GM23338 (cell line): Measurements from ENCODE around the gene RBM11. TPM values are rescaled to one million over a fixed set of nuclear protein-coding genes. Genes with fewer than 3 reads are reported as not detected.

ENCODE experiments used
- ATAC-seq: fragments of 200-7000 bp; cut with Tn5 transposase; 3 replicates; pipeline ENCODE4 v1.9.1; 2020
- DNase-seq: peaks from one replicate; pipeline ENCODE4 v3.0.0-alpha.2; 2015; ENCODE audit warnings: low spot score
- H2AFZ ChIP-seq: fragments of 200-600 bp; sonication (generic); 2 replicates; pipeline ENCODE4 v1.8.0; 2016; ENCODE audit warnings: antibody characterized with exemption, mild to moderate bottlenecking, moderate library complexity
- H3F3A ChIP-seq: fragments of 200-600 bp; sonication (generic); replicated peaks from 2 replicates; pipeline ENCODE4 v1.8.0; 2017; ENCODE audit warnings: antibody characterized with exemption, mixed run types, low read depth
- H3K27ac ChIP-seq: fragments of 200-600 bp; sonication (generic); 2 replicates; pipeline ENCODE4 v1.6.1; 2016; ENCODE audit warnings: low read depth
- H3K27me3 ChIP-seq: fragments of 200-600 bp; sonication (generic); 2 replicates; pipeline ENCODE4 v1.8.0; 2016; ENCODE audit warnings: mild to moderate bottlenecking, mixed run types, moderate library complexity; ENCODE audit not compliant: insufficient read depth
- H3K36me3 ChIP-seq: fragments of 200-600 bp; sonication (generic); 2 replicates; pipeline ENCODE4 v1.8.0; 2016; ENCODE audit warnings: mild to moderate bottlenecking; ENCODE audit not compliant: insufficient read depth
- H3K4me1 ChIP-seq: fragments of 200-600 bp; sonication (generic); 2 replicates; pipeline ENCODE4 v1.8.0; 2016; ENCODE audit warnings: mild to moderate bottlenecking, moderate library complexity; ENCODE audit not compliant: insufficient read depth
- H3K4me2 ChIP-seq: fragments of 200-600 bp; sonication (generic); 2 replicates; pipeline ENCODE4 v1.7.1; 2017; ENCODE audit warnings: mixed run types
- H3K4me3 ChIP-seq: fragments of 200-600 bp; sonication (generic); 2 replicates; pipeline ENCODE4 v1.6.1; 2016; ENCODE audit warnings: mixed run types
- H3K79me2 ChIP-seq: fragments of 200-600 bp; sonication (generic); replicated peaks from 2 replicates; pipeline ENCODE4 v1.8.0; 2017; ENCODE audit warnings: mild to moderate bottlenecking; ENCODE audit not compliant: insufficient read depth
- H3K9me2 ChIP-seq: fragments of 200-600 bp; sonication (generic); 2 replicates; pipeline ENCODE4 v1.8.0; 2017; ENCODE audit not compliant: insufficient read depth
- H4K20me1 ChIP-seq: fragments of 200-600 bp; sonication (generic); replicated peaks from 2 replicates; pipeline ENCODE4 v1.8.0; 2017; ENCODE audit warnings: mild to moderate bottlenecking; ENCODE audit not compliant: insufficient read depth
- H3K27ac Mint-ChIP-seq: 2 replicates; pipeline ENCODE4 v1.8.0; 2020; ENCODE audit warnings: inconsistent platforms, mild to moderate bottlenecking, moderate library complexity, mixed read lengths
- H3K27me3 Mint-ChIP-seq: 3 replicates; pipeline ENCODE4 v1.8.0; 2022; ENCODE audit warnings: low read depth, mild to moderate bottlenecking, moderate library complexity, mixed read lengths, inconsistent platforms; ENCODE audit not compliant: insufficient read depth, poor library complexity
- H3K36me3 Mint-ChIP-seq: 3 replicates; pipeline ENCODE4 v1.8.0; 2021; ENCODE audit warnings: low read depth, mild to moderate bottlenecking, inconsistent platforms, moderate library complexity, mixed read lengths
- H3K4me1 Mint-ChIP-seq: 3 replicates; pipeline ENCODE4 v1.8.0; 2020; ENCODE audit warnings: mild to moderate bottlenecking, inconsistent platforms, mixed read lengths
- H3K4me3 Mint-ChIP-seq: 3 replicates; pipeline ENCODE4 v1.8.0; 2021; ENCODE audit warnings: moderate library complexity, mild to moderate bottlenecking, inconsistent platforms, mixed read lengths
- H3K9me3 Mint-ChIP-seq: 3 replicates; pipeline ENCODE4 v1.8.0; 2020; ENCODE audit warnings: moderate library complexity, mild to moderate bottlenecking, inconsistent platforms, mixed read lengths
- CREB1 ChIP-seq: fragments of 250-450 bp; sonication (Bioruptor Pico); IDR thresholded peaks from 2 replicates; pipeline ENCODE4 v1.5.0; 2020; ENCODE audit warnings: low read depth, mild to moderate bottlenecking, moderate library complexity
- EZH2 ChIP-seq: fragments of 200-600 bp; sonication (generic); IDR thresholded peaks from one replicate; pipeline ENCODE4 v1.8.0; 2017; ENCODE audit warnings: antibody characterized with exemption, mild to moderate bottlenecking, low read depth; ENCODE audit not compliant: unreplicated experiment
- EZH2phosphoT487 ChIP-seq: fragments of 200-600 bp; sonication (generic); IDR thresholded peaks from one replicate; pipeline ENCODE4 v1.8.1; 2018; ENCODE audit warnings: antibody characterized with exemption; ENCODE audit not compliant: unreplicated experiment
- JUNB ChIP-seq: IDR thresholded peaks from one replicate; pipeline ENCODE4 v1.6.1; 2016; ENCODE audit warnings: antibody characterized with exemption; ENCODE audit not compliant: unreplicated experiment
- NANOG ChIP-seq: IDR thresholded peaks from 2 replicates; pipeline ENCODE4 v1.6.1; 2016; ENCODE audit warnings: antibody characterized with exemption, borderline replicate concordance
- POLR2AphosphoS5 ChIP-seq: IDR thresholded peaks from 2 replicates; pipeline ENCODE4 v1.6.1; 2016; ENCODE audit warnings: antibody characterized with exemption, low read depth
- STAT1 ChIP-seq: IDR thresholded peaks from one replicate; pipeline ENCODE4 v1.6.1; 2016; ENCODE audit warnings: antibody characterized with exemption; ENCODE audit not compliant: unreplicated experiment
- ZNF114 ChIP-seq: fragments of 250-450 bp; sonication (Bioruptor Pico); IDR thresholded peaks from 2 replicates; pipeline ENCODE4 v1.5.0; 2020; ENCODE audit warnings: mild to moderate bottlenecking, moderate library complexity
- ZNF331 ChIP-seq: fragments of 250-450 bp; sonication (Bioruptor Pico); IDR thresholded peaks from 2 replicates; pipeline ENCODE4 v1.5.0; 2020; ENCODE audit warnings: low read depth, mild to moderate bottlenecking, moderate library complexity
- polyA plus RNA-seq: library from polyadenylated mRNA; unstranded; fragments of >200 nt; fragmentation: Nextera tagmentation; extraction: Ambion mirVana; gene quantifications from 2 replicates; pipeline ENCODE4 v1.2.1, GENCODE V29; 2016
- total RNA-seq: library from RNA; depleted of rRNA; stranded (reverse); fragments of >200 nt; shearing (Covaris generic); gene quantifications from 2 replicates; pipeline ENCODE4 v1.2.3, GENCODE V29; 2014
- TF ChIP-seq, protein P1 (sequence below), 2 experiments: fragments of 200-600 bp in 1 of 2; sonication (generic) in 1 of 2; conservative IDR thresholded peaks; 2 replicates each; pipeline versions ENCODE4 v1.5.1 to v1.6.1; 2016 to 2017; ENCODE audit warnings: antibody characterized with exemption in 2 of 2, low read depth in 2 of 2, mild to moderate bottlenecking in 2 of 2, moderate library complexity in 1 of 2
- TF ChIP-seq, protein P2 (sequence below): IDR thresholded peaks from 2 replicates; pipeline ENCODE4 v1.6.1; 2016; ENCODE audit warnings: antibody characterized with exemption
- TF ChIP-seq, protein P3 (sequence below): IDR thresholded peaks from one replicate; pipeline ENCODE4 v1.6.1; 2018; ENCODE audit warnings: antibody characterized with exemption; ENCODE audit not compliant: unreplicated experiment
- TF ChIP-seq, protein P4 (sequence below): fragments of 250-450 bp; sonication (Bioruptor Pico); IDR thresholded peaks from 2 replicates; pipeline ENCODE4 v1.5.0; 2020; ENCODE audit warnings: mild to moderate bottlenecking, moderate library complexity

RBM11 gene
- total and polyA plus RNA-seq, 2 experiments from 2014 or later = 6.3 to 8.3 TPM

DNA sequence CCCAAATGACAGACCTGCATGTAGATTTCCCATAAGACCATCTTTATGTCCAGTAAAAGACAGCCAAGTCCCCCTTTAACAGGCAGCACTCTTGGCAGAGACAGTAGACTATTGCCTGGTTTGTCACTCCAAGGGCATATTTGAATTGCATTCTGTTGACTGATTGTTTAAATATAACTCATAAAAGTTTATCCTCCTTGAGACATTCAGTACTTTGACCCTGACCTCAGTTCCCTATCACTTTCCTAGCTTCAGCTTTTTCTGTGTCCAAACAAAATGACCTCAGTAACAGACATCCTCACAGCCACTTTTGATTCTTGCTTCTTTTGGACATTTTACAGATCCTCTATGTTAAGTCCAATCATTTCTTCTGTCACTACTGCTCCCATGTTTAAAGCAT is 51.1 kb downstream of the RBM11 start:
- H4K20me1 ChIP-seq = no peaks in the 10 kb centered on the region
- no peak overlapping the region for H3K27ac ChIP-seq
- Mint-ChIP-seq H3K36me3 (no peaks in the 10 kb centered on the region), H3K9me3 (no peaks in the 10 kb centered on the region), H3K27ac (no peak overlapping the region), H3K27me3 (no peaks in the 10 kb centered on the region), H3K4me3 (no peak overlapping the region), H3K4me1 (no peaks in the 10 kb centered on the region)
- no peaks in the 10 kb centered on the region for H3K9me2 ChIP-seq
- H2AFZ ChIP-seq = no peak overlapping the region
- DNase-seq = no peak
- H3K79me2 ChIP-seq = no peaks in the 10 kb centered on the region
- no peak for ATAC-seq
- TF ChIP-seq STAT1 (no peak), POLR2AphosphoS5 (no peak), ZNF114 (CRISPR knock-in tag) (no peak), ZNF331 (CRISPR knock-in tag) (no peak), EZH2 (no peak), NANOG (no peak), CREB1 (CRISPR knock-in tag) (no peak), EZH2phosphoT487 (no peak), JUNB (no peak)
- TF ChIP-seq, protein P1, sequence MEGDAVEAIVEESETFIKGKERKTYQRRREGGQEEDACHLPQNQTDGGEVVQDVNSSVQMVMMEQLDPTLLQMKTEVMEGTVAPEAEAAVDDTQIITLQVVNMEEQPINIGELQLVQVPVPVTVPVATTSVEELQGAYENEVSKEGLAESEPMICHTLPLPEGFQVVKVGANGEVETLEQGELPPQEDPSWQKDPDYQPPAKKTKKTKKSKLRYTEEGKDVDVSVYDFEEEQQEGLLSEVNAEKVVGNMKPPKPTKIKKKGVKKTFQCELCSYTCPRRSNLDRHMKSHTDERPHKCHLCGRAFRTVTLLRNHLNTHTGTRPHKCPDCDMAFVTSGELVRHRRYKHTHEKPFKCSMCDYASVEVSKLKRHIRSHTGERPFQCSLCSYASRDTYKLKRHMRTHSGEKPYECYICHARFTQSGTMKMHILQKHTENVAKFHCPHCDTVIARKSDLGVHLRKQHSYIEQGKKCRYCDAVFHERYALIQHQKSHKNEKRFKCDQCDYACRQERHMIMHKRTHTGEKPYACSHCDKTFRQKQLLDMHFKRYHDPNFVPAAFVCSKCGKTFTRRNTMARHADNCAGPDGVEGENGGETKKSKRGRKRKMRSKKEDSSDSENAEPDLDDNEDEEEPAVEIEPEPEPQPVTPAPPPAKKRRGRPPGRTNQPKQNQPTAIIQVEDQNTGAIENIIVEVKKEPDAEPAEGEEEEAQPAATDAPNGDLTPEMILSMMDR (conservative IDR thresholded peaks at IDR 0.05; ENCODE audit: low read depth in 2 of 2) = no peak
- TF ChIP-seq, protein P2, sequence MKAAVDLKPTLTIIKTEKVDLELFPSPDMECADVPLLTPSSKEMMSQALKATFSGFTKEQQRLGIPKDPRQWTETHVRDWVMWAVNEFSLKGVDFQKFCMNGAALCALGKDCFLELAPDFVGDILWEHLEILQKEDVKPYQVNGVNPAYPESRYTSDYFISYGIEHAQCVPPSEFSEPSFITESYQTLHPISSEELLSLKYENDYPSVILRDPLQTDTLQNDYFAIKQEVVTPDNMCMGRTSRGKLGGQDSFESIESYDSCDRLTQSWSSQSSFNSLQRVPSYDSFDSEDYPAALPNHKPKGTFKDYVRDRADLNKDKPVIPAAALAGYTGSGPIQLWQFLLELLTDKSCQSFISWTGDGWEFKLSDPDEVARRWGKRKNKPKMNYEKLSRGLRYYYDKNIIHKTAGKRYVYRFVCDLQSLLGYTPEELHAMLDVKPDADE = no peak
- TF ChIP-seq, protein P3, sequence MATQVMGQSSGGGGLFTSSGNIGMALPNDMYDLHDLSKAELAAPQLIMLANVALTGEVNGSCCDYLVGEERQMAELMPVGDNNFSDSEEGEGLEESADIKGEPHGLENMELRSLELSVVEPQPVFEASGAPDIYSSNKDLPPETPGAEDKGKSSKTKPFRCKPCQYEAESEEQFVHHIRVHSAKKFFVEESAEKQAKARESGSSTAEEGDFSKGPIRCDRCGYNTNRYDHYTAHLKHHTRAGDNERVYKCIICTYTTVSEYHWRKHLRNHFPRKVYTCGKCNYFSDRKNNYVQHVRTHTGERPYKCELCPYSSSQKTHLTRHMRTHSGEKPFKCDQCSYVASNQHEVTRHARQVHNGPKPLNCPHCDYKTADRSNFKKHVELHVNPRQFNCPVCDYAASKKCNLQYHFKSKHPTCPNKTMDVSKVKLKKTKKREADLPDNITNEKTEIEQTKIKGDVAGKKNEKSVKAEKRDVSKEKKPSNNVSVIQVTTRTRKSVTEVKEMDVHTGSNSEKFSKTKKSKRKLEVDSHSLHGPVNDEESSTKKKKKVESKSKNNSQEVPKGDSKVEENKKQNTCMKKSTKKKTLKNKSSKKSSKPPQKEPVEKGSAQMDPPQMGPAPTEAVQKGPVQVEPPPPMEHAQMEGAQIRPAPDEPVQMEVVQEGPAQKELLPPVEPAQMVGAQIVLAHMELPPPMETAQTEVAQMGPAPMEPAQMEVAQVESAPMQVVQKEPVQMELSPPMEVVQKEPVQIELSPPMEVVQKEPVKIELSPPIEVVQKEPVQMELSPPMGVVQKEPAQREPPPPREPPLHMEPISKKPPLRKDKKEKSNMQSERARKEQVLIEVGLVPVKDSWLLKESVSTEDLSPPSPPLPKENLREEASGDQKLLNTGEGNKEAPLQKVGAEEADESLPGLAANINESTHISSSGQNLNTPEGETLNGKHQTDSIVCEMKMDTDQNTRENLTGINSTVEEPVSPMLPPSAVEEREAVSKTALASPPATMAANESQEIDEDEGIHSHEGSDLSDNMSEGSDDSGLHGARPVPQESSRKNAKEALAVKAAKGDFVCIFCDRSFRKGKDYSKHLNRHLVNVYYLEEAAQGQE = no peak
- TF ChIP-seq, protein P4, sequence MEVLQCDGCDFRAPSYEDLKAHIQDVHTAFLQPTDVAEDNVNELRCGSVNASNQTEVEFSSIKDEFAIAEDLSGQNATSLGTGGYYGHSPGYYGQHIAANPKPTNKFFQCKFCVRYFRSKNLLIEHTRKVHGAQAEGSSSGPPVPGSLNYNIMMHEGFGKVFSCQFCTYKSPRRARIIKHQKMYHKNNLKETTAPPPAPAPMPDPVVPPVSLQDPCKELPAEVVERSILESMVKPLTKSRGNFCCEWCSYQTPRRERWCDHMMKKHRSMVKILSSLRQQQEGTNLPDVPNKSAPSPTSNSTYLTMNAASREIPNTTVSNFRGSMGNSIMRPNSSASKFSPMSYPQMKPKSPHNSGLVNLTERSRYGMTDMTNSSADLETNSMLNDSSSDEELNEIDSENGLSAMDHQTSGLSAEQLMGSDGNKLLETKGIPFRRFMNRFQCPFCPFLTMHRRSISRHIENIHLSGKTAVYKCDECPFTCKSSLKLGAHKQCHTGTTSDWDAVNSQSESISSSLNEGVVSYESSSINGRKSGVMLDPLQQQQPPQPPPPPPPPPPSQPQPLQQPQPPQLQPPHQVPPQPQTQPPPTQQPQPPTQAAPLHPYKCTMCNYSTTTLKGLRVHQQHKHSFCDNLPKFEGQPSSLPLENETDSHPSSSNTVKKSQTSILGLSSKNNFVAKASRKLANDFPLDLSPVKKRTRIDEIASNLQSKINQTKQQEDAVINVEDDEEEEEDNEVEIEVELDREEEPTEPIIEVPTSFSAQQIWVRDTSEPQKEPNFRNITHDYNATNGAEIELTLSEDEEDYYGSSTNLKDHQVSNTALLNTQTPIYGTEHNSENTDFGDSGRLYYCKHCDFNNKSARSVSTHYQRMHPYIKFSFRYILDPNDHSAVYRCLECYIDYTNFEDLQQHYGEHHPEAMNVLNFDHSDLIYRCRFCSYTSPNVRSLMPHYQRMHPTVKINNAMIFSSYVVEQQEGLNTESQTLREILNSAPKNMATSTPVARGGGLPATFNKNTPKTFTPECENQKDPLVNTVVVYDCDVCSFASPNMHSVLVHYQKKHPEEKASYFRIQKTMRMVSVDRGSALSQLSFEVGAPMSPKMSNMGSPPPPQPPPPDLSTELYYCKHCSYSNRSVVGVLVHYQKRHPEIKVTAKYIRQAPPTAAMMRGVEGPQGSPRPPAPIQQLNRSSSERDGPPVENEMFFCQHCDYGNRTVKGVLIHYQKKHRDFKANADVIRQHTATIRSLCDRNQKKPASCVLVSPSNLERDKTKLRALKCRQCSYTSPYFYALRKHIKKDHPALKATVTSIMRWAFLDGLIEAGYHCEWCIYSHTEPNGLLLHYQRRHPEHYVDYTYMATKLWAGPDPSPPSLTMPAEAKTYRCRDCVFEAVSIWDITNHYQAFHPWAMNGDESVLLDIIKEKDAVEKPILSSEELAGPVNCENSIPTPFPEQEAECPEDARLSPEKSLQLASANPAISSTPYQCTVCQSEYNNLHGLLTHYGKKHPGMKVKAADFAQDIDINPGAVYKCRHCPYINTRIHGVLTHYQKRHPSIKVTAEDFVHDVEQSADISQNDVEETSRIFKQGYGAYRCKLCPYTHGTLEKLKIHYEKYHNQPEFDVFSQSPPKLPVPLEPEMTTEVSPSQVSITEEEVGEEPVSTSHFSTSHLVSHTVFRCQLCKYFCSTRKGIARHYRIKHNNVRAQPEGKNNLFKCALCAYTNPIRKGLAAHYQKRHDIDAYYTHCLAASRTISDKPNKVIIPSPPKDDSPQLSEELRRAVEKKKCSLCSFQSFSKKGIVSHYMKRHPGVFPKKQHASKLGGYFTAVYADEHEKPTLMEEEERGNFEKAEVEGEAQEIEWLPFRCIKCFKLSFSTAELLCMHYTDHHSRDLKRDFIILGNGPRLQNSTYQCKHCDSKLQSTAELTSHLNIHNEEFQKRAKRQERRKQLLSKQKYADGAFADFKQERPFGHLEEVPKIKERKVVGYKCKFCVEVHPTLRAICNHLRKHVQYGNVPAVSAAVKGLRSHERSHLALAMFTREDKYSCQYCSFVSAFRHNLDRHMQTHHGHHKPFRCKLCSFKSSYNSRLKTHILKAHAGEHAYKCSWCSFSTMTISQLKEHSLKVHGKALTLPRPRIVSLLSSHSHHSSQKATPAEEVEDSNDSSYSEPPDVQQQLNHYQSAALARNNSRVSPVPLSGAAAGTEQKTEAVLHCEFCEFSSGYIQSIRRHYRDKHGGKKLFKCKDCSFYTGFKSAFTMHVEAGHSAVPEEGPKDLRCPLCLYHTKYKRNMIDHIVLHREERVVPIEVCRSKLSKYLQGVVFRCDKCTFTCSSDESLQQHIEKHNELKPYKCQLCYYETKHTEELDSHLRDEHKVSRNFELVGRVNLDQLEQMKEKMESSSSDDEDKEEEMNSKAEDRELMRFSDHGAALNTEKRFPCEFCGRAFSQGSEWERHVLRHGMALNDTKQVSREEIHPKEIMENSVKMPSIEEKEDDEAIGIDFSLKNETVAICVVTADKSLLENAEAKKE (CRISPR knock-in tag) = no peak
- H3K4me3 ChIP-seq = no peak overlapping the region
- H3F3A ChIP-seq = no peaks in the 10 kb centered on the region
- H3K4me2 ChIP-seq = no peak overlapping the region
- H3K4me1 ChIP-seq = no peaks in the 10 kb centered on the region
- no peaks in the 10 kb centered on the region for H3K36me3 ChIP-seq
- H3K27me3 ChIP-seq = no peaks in the 10 kb centered on the region
